WERI-Rb-1 (cell line): ENCODE results near the gene MYO9A.

ENCODE experiments used
- DNase-seq: peaks from one replicate; pipeline ENCODE4 v3.0.0-alpha.2; 2020
- H3K27ac ChIP-seq: fragments of 250-450 bp; sonication (Bioruptor Pico); 2 replicates; pipeline ENCODE4 v1.5.1; 2020; ENCODE audit warnings: mild to moderate bottlenecking, moderate library complexity
- H3K27me3 ChIP-seq: fragments of 250-450 bp; sonication (Bioruptor Pico); 2 replicates; pipeline ENCODE4 v1.5.1; 2021; ENCODE audit warnings: mild to moderate bottlenecking, low read depth, moderate library complexity; ENCODE audit not compliant: insufficient read depth, severe bottlenecking
- H3K36me3 ChIP-seq: fragments of 250-450 bp; sonication (Bioruptor Pico); 2 replicates; pipeline ENCODE4 v1.5.1; 2020; ENCODE audit warnings: mild to moderate bottlenecking, moderate library complexity
- H3K4me3 ChIP-seq: 2 replicates; pipeline ENCODE4 v1.5.1; 2011; ENCODE audit warnings: low read depth, mild to moderate bottlenecking, control low read depth, low read length
- H3K9me3 ChIP-seq: fragments of 250-450 bp; sonication (Bioruptor Pico); 2 replicates; pipeline ENCODE4 v1.5.1; 2021; ENCODE audit warnings: mild to moderate bottlenecking, moderate library complexity; ENCODE audit not compliant: severe bottlenecking
- CTCF ChIP-seq: IDR thresholded peaks from 2 replicates; pipeline ENCODE4 v1.5.1; 2011; ENCODE audit warnings: low read depth, mild to moderate bottlenecking, control low read depth, inconsistent platforms, low read length

Gene MYO9A

GRCh38 chr15:71937650-71938311 lies 180.2 kb downstream of the MYO9A start:
- no peak for TF ChIP-seq CTCF

DNA sequence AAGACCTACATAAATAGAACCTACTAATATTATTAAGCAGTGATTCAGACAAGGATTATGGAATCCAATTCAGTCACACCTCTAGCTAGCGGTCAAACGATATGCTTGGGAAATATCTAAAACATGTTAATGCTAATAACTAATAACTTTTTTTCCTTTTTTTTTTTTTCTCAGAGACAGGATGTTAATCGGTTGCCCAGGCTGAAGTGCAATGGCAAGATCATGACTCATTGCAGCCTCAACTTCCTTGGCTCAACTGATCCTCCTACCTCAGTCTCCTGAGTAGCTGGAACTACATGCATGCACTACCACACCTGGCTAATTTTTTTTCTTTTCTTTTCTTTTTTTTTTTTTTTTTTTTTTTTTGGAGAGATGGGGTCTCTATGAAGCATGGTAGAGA lies 183.5 kb downstream of the MYO9A start:
- H3K27ac ChIP-seq, result no peak overlapping the region
- TF ChIP-seq CTCF, result no peak
- H3K9me3 ChIP-seq, result peaks cover 6% of the 10 kb centered on the region
- no peak for DNase-seq
- no peaks in the 10 kb centered on the region for H3K36me3 ChIP-seq
- H3K27me3 ChIP-seq, result no peaks in the 10 kb centered on the region
- H3K4me3 ChIP-seq, result no peak overlapping the region

More at GRCh38 chr15:71937650-71938311, 180.2 kb downstream of the MYO9A start:
- DNase-seq, result no peak
- no peaks in the 10 kb centered on the region for H3K36me3 ChIP-seq
- H3K4me3 ChIP-seq, result no peak overlapping the region
- H3K27me3 ChIP-seq, result no peaks in the 10 kb centered on the region
- peaks cover 2% of the 10 kb centered on the region for H3K9me3 ChIP-seq
- no peak overlapping the region for H3K27ac ChIP-seq

GRCh38 chr15:71932689-71933088 lies 185.3 kb downstream of the MYO9A start:
- Histone ChIP-seq H3K9me3 (peaks cover 6% of the 10 kb centered on the region), H3K36me3 (no peaks in the 10 kb centered on the region), H3K4me3 (no peak overlapping the region), H3K27me3 (no peaks in the 10 kb centered on the region), H3K27ac (no peak overlapping the region)
- TF ChIP-seq CTCF, result no peak
- DNase-seq, result no peak

GRCh38 chr15:71931261-71931660 lies 186.7 kb downstream of the MYO9A start:
- H3K36me3 ChIP-seq, result no peaks in the 10 kb centered on the region
- H3K27ac ChIP-seq, result no peak overlapping the region
- no peak overlapping the region for H3K4me3 ChIP-seq
- no peak for TF ChIP-seq CTCF
- peaks cover 6% of the 10 kb centered on the region for H3K9me3 ChIP-seq
- no peaks in the 10 kb centered on the region for H3K27me3 ChIP-seq
- no peak for DNase-seq

DNA sequence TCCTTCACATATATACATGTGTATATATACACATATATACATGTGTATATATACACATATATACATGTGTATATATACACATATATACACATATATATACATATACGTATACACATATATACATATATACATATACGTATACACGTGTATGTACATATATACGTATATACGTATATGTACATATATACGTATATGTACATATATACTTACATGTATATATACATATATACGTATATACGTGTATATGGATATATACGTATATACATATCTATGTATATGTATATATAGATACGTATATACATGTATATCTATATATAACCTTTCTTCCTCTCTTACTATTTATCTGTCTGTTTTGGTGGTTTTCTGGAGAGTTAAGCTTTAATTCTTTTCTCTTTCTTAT lies 192.8 kb downstream of the MYO9A start:
- H3K4me3 ChIP-seq, result no peak overlapping the region
- no peaks in the 10 kb centered on the region for H3K9me3 ChIP-seq
- H3K27ac ChIP-seq, result no peak overlapping the region
- no peaks in the 10 kb centered on the region for H3K36me3 ChIP-seq
- no peak for TF ChIP-seq CTCF
- no peaks in the 10 kb centered on the region for H3K27me3 ChIP-seq
- DNase-seq, result no peak

DNA sequence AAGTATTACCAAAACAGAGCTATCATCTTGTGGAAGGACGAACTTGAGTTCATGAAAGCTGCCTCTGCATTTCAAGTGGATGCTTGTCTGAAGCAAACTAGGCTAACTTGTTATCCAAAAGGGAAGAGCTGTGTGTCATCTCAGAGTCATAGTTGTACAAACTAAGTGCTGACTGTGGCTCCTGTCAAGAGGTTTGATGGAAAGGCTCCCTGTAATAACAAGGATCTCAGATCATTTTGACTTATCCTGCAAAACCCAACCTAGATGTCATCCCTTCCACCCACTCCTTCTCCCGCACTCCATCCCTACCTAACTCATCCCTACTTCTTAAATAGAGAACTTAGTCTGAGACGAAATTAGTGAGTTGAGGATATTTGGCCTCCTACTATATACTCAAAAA lies 196.8 kb downstream of the MYO9A start:
- Histone ChIP-seq H3K27ac (no peak overlapping the region), H3K27me3 (no peaks in the 10 kb centered on the region), H3K4me3 (no peak overlapping the region), H3K36me3 (no peaks in the 10 kb centered on the region), H3K9me3 (no peaks in the 10 kb centered on the region)
- no peak for DNase-seq
- no peak for TF ChIP-seq CTCF
